LNCaP clone FGC (cell line): ENCODE data around the gene TNFAIP8.

Experiments used
- DNase-seq: peaks from one replicate; pipeline ENCODE4 v3.0.0-alpha.2; 2011; ENCODE audit warnings: low read depth
- H3K4me3 ChIP-seq: 2 replicates; pipeline ENCODE4 v1.5.1; 2011; ENCODE audit warnings: mild to moderate bottlenecking, low read depth, low read length, control low read depth
- TF ChIP-seq, protein P1 (sequence below): IDR thresholded peaks from 2 replicates; pipeline ENCODE4 v1.5.1; 2012; ENCODE audit warnings: mild to moderate bottlenecking; ENCODE audit not compliant: control insufficient read depth, insufficient read depth; ENCODE audit errors: extremely low read depth

The TNFAIP8 gene

GRCh38 chr5:119327018-119327417 is 28.8 kb upstream of the TNFAIP8 start:
- no peak overlapping the region for H3K4me3 ChIP-seq
- TF ChIP-seq, protein P1, sequence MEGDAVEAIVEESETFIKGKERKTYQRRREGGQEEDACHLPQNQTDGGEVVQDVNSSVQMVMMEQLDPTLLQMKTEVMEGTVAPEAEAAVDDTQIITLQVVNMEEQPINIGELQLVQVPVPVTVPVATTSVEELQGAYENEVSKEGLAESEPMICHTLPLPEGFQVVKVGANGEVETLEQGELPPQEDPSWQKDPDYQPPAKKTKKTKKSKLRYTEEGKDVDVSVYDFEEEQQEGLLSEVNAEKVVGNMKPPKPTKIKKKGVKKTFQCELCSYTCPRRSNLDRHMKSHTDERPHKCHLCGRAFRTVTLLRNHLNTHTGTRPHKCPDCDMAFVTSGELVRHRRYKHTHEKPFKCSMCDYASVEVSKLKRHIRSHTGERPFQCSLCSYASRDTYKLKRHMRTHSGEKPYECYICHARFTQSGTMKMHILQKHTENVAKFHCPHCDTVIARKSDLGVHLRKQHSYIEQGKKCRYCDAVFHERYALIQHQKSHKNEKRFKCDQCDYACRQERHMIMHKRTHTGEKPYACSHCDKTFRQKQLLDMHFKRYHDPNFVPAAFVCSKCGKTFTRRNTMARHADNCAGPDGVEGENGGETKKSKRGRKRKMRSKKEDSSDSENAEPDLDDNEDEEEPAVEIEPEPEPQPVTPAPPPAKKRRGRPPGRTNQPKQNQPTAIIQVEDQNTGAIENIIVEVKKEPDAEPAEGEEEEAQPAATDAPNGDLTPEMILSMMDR, result no peak
- DNase-seq, result no peak

DNA sequence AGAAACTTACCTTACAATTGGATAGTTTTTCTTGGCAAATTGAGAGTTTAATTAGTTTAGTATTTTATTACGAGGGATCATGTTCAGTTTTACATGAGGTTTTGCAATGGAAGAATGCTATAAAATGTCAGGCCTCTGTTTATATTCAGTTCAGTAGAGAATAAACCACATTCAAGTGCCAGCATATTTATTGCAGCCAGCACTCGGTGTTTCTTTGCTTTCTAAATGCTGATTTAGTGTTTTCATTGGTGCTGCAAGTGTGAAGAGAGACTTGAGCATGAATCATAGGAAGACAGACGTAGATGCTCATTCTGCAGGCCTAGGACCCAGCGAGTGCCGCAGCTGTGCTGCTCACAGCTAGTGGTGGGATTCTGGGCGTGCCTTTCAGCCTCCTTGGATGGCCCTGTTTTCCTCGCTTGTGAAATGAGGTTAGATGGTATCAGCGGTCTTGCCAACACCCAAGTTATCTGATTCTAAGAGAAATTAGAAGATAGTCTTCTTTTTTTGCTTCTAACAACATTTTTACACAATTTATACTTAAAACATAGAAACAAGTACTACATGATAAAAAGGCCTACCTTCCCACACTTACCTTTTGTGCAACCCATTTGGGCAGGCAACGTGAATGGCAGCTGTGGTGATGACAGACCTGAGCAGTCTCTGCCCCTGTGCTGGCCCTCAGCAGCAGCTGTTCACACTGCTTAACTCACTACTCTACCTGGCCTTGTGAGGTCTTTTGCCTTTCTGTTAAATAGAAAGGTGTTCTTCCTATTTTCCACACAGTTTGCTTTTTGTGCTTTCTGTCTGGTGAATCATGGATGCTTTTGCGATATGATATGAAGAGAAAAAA is 26.8 kb upstream of the TNFAIP8 start:
- peak; percentile 84 for DNase-seq
- TF ChIP-seq, protein P1, result no peak
- no peak overlapping the region for H3K4me3 ChIP-seq

- TF ChIP-seq, protein P1, result no peak
- no peak for DNase-seq
- H3K4me3 ChIP-seq, result no peak overlapping the region
Observed at GRCh38 chr5:119329666-119330065, 26.2 kb upstream of the TNFAIP8 start.

DNA sequence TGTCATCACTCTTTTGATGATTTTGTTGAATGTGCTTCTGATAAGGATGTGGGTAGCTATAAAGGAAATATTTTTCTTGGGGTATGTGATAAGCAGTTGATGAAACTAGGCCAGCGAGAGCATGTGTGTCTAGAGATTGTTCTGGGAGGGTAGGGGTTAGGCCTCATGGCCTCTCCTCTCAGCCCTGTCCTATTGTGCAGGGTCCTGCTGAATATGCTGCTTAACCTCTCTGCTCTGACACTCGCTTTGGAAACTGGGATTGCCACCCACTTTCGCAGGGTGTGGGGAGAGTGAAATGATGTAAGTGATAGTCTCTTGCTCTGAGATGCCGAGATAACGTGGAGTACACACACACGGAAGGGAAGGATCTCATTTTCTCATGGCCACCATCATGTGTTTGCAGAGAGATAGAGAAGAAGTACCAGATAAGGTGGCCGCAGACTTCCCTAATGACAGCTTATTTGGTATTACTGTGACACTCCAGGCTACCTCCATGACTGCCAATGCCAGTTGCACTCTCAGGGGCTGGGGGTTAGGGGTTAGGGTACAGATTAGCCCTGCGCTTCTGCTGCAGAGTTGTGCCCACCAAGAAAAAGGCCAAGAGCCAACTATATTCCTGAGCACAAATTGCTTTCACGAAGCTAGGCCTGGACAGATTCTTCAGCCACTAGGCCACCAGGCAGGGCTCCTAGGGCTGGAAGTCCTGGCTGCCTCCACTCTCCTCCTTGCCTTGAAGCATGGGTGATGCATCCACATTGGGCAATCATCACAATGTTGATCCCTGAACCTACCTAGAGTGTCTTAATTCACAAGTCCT is 25.2 kb upstream of the TNFAIP8 start:
- TF ChIP-seq, protein P1, result no peak
- no peak for DNase-seq

GRCh38 chr5:119331566-119332095 is 24.2 kb upstream of the TNFAIP8 start:
- H3K4me3 ChIP-seq, result no peak overlapping the region
- DNase-seq, result no peak
- TF ChIP-seq, protein P1, result no peak

More for the DNA sequence above, 25.2 kb upstream of the TNFAIP8 start:
- no peak overlapping the region for H3K4me3 ChIP-seq

- no peak overlapping the region for H3K4me3 ChIP-seq
- TF ChIP-seq, protein P1, result no peak
- DNase-seq, result no peak
Observed at GRCh38 chr5:119332208-119332607, 23.6 kb upstream of the TNFAIP8 start.
